HG03139 (cell line): ENCODE results near the gene MEIOB.
"Not testable (repeated sequence)": the region's sequence is repeated elsewhere in the genome, so short reads cannot be mapped to it uniquely, and the experiment has no call there.

Experiments
- ATAC-seq: cut with Tn5 transposase; IDR thresholded peaks from one replicate; pipeline ENCODE4 v1.9.1; 2021; ENCODE audit not compliant: unreplicated experiment

MEIOB gene

DNA sequence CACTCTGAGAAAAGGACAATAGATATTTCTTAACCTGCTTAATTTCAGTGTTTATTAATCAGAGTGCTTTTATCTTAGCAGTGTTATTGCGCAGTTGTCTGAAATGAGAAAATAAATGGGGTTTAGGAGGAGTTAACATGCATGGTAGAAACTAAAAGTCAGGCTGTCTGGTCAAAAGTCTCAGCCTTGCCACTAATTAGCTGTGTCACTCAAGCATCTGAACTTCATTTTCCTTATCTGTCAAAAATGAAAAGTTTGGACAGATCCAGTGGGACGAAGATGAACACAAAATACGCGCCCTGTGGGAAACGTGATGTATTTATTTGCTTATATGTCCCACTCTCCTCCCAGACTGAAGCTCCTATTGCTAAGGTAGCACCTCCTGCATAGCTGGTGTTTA, 6.3 kb upstream of the MEIOB start:
- ATAC-seq: no peak

DNA sequence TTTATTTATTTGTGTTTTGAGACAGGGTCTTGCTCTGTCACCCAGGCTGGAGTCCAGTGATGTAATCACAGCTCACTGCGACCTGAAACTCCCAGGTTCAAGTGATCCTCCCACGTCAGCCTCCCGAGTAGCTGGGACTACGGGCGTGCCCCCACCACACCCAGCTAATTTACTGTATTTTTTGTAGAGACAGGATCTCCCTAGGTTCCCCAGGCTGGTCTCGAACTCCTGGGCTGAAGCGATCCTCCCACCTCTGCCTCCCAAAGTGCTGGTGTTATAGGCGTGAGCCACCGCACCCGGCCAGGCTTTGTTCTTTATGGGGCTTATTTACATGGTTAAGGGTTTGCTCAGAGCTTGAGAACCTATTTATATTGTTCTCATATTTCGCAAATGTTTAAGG, 5.8 kb upstream of the MEIOB start:
- no peak for ATAC-seq

DNA sequence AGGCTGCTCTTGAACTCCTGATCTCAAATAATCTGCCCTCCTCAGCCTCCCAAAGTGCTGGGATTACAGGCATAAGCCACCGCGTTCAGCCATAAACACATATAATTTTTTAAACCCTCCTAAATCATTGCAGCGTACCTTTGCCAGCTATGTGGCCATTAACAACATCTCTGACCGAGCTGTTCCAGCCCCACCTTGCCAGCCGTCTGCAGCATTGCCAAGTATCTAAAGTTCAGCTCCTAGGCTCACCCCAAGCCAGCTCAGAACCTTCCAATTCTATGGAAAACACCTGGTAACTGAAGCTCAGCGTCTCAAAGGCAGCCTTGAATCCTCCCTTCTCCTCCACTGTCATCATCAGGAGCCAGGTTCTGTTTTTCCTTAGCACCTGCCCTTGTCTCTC, 5.1 kb upstream of the MEIOB start:
- ATAC-seq: no peak

DNA sequence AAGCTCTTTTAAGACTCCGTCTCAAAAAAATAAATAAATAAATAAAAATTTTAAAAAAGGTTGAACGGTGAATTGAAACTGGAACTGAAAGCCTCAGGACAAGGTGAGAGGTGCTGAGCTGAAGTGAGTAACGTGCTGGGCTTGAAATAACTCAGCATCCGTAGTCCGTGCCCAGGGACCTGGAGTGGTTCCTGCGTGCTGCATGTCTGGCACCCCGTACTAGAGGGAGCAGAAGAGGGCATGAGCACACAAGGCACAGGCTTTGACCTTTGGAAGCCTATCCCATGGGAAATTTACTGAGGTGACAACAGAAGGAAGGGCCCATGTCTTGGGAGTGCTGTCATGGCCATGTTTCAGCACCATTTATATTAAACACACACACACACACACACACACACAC, 4.5 kb upstream of the MEIOB start:
- no peak for ATAC-seq

DNA sequence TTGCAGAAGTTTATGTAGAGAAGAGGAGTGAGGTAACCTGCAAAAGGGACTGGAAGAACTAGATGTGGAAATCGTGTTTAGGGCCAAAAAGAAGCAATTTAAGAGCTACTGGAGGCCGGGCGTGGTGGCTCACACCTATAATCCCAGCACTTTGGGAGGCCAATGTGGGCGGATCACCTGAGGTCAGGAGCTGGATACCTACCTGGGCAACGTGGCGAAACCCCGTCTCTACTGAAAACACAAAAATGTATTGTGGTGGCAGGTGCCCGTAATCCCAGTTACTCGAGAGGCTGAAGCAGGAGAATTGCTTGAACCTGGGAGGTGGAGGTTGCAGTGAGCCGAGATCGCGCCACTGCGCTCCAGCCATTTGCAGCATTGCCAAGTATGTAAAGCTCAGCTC, 4.1 kb upstream of the MEIOB start:
- not testable (repeated sequence) for ATAC-seq

DNA sequence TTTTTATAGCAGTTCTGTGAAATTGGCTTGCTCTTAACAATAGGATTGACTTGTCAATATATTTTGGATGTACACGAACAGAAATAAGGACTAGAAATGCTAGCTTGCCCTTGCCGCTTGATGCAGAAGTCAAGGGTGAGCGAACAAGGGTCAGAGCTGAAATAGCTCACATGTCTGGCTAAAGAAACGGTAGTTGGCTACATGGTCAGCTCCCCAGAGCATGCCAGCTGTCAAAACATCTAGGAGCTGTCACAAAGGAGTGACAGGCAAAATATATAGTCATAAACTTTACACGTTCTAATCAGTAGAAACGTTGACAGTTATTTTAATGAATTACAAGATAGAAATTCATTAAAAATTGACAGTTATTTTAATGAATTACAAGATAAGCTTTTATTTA, 2.9 kb upstream of the MEIOB start:
- no peak for ATAC-seq

DNA sequence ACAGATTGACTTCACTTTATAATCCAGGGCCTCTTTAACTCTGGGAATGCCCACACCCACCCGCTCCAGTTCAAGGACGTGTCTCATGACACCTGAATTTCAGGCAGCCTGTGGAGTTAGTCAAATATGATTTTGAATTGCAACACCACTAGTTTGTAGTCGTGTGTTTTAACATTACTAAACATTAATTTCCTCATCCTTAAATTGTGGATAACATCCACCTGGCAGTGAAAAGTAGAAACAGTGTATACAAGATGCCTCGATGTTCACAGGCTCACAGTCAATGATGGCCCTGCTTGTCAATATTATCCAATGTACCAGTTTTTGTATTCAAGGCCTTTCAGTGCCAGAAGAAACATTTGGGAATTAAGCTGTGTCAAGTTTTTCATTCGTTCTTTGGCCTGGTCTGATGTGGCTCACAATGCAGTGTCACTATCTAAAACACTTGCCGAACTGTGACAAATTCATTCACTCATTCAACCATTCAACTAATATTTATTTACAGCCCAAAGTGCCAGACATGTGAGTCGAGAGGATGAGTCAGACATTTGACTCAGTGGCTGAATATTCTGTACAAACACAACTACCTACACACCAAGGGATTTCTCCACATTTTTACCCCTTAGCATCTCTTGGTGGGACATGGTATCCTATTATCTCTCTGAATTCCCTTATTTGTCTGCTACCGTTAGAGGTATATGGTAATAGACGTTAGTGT, 1.4 kb downstream of the MEIOB start:
- ATAC-seq: no peak

DNA sequence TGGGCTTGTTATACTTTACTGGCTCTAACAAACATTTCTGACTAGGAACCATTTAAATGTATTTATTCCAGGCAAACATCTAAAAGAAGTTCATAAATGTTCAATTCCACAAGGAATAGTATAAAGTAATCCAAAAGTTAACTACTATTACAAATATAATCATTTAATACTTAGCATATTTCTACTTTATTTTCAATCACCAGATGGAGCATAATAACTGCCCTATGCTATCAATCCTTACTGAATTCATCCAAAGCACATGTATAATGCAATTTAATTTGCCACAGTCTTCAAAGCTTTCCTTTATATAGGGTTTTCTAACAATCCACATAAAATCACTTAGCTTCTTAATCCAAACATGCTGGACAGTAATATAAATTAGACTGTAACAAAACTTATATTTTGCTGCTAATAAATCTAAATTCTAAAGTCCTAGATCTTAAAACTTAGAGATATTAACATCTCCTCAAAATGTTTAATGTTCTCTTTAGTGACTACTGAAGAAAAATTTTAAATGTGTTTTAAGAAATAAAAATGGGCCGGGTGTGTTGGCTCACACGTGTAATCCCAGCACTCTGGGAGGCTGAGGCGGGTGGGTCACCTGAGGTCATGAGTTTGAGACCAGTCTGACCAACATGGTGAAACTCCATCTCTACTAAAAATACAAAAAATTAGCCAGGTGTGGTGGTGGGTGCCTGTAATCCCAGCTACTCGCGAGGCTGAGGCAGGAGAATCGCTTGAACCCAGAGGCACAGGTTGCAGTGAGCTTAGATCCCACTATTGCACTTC, 5.9 kb downstream of the MEIOB start:
- no peak for ATAC-seq

DNA sequence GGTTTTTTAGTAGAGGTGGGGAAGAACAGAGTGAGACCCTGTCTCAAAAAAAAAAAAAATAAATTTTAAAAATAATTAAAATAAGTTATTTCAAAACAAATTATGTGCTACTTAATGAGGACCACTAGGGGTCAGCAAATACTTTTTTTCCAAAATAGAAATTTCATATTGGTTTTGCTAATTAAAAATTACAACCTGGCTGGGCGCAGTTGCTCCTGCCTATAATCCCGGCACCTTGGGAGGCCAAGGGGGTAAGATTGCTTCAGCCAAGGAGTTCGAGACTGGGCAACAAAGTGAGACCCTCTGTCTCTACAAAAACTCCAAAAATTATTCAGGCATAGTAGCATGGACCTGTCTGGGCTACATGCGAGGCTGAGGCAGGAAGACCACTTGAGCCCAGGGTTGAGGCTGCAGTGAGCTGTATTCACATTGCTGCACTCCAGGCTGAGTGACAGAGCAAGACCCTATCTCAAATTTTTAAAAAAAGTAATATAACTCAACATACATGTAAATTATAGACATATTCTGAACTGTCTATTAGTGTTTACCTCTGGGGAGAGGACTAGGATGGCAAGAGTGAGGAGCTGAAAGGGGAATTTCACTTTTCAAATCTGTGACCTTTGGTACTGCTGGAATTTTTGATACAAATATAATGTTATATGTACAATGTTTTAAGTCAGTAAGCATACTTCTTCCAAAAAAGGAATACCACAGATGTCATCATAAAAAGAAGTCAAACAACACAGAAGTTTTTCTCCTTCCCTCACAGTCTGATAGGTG, 8.1 kb downstream of the MEIOB start:
- ATAC-seq: no peak

DNA sequence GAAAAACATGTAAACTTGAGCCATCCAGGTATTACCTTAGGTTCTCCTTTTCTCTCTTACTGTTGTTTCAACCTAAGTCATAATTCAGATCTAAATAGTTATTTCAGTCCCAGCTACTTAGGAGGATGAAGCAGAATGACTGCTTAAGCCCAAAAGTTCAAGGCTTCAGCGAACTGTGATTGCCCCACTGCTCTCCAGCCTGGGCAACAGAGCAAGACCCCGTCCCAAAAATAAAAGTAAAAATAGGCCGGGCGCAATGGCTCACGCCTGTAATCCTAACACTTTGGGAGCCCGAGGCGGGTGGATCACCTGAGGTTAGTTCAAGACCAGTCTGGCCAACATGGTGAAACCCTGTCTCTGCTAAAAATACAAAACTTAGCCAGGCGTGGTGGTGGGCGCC, 9.6 kb downstream of the MEIOB start:
- no peak for ATAC-seq

DNA sequence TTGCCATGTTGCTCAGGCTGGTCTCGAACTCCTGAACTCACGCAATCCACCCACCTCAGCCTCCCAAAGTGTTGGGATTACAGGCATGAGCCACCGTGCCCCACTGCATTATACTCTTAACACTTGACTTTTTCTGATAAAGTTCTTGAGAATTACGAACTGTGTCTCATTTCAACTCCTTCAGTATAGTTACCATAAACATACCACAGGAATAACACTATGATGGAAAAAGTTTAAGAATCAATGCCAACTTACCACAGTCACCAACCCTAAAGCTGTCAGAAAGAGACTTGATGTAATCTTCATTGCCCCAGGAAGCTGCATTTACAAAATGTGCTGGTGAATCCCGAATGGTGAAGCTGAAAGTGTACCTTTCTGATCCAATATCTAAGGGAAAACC, 10.2 kb downstream of the MEIOB start:
- no peak for ATAC-seq

DNA sequence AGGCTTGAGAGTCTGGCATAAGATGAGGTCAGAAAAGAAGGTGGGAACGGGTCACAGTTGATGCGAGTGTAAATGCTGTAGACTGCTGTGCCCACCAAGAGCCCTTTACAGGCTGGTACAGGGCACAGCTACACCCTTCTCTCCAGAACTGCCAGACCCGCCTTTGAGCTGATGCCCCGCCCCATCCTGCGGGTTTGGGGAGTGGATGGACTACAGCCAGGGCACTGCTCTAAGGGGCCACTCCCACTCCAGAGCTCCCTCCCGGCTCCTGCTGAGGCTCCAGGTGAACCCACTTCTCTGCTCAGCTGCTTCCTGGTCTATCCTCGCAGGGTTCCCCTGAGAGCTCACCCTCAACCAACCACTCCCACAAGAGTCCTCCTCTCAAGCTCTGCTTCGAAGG, 12.3 kb downstream of the MEIOB start:
- no peak for ATAC-seq

DNA sequence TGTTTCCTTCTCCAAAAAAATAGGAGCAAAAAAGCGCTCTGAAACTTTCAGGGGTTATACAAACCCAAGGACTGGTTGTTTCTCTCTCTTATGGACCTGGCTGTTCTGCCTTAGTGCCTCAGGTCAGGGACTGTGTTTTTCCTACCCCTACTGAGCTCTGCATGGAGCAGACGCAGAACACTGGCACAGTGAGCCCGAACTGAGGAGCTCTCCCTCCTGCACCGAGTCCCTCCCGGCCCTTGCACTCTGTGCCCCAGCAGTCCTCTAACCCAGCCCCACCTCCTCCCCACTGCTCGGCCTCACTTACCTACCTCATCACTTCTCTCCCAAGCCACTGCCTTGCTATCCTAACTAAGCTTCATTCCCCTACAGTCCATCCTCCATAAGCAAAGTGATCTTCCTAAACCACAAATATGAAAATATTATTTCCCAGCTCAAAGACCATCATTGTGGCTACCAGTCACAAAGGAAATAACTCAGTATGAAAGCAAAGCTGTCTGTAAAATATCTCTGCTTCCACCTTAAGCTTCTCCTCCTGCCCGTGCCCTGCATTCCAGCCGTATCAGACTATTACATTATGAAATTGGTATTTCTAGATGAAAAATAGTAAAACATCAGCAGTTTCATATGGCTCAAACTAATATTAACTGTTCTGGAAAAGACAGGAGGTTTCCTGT, 13.6 kb downstream of the MEIOB start:
- ATAC-seq: no peak

DNA sequence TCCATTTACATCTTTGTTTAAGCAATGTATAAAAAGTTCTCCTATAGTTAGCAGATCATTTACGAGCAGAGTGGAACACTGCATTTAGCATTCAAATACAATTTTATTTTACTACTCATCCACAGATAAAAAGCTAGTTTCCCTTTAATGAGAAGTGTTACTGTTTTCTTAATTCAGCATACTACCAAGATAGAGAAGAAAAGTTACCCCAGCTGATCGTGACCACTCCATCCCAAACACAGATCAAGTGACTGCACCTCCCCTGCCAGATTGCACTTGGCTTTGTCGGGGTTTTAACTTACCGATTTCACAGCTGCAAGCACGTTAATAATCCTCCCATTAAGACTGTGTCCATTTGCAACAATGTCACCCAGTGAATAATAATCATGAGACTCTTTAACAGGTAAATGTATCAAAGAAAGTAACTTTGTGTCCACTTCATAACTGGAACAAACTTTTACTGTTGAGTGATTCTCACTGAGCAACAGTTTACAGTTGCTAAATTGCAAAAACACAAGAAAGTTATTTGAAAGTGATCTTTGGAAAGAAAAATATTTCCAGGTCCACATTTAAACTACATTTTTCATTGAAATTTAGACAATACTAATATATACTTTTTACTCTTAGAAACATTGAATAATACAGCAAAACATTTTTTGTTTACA, 14.4 kb downstream of the MEIOB start:
- no peak for ATAC-seq

DNA sequence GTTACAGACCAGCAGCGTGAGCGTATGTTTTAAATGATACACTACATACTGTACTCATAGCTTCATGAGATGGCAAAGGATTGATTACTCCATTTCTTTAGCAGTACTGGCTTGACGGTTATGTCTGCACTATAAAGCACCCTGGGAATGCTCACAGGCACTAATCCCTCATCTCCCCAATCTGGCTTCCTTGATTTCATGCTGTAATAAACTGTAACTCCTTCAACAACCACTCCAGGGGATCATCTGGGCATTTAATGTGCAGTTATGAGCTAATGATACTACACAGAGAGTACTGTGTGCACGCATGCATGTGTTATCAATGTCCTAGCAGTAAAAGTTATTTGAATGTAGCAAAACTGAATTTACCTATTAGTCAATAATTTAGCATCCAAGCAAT, 20.2 kb downstream of the MEIOB start:
- ATAC-seq: no peak

DNA sequence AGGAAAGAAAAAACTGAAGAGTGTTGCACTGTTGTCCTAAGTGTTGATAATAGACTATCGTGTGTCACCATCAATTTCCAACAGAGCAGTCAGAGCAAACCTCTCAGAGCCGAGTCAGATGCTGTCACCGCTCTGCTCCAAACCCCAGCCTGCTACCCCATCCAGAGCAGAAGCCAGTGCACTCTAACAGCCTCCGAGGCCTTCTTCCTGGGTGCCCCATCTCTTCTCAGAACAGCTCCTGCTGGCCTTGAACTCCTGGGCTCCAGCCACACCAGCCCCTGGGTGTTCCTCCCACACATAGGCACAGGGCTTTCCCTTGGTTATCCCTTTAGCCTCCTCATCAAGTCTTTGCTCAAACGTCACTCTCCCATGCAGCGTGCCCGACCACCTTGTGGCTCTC, 21.0 kb downstream of the MEIOB start:
- no peak for ATAC-seq

DNA sequence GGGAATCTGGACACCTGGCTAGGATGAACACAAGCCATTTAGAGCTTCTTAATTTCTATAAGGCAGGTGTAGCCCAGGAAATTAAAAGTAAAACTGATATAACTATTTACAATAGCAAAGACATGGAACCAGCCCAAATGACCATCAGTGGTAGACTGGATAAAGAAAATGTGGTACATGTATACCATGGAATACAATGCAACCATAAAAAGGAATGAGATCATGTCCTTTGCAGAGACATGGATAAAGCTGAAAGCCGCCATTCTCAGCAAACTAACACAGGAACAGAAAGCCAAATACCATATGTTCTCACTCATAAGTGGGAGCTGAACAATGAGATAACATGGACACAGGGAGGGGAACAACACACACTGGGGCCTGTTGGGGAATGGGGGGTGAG, 25.5 kb downstream of the MEIOB start:
- ATAC-seq: no peak

DNA sequence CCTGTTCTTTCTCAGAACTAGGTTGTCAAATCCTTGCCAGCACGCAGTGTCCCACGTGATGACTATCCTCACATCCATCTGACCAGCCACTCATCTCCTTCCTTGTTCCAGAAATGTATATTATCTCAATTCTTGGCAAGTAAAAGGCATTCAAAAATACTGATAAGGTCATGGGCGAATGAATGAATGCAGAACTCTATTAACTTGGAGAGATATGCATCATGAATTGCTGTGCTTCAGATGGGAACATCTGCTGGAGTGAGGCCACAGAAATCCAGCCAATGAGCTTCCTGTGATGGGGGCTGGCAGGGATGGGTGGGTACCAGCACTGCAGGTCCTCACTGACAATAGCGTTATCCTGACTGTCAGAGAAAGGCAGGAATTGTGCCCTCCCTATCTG, 26.0 kb downstream of the MEIOB start:
- ATAC-seq: no peak

DNA sequence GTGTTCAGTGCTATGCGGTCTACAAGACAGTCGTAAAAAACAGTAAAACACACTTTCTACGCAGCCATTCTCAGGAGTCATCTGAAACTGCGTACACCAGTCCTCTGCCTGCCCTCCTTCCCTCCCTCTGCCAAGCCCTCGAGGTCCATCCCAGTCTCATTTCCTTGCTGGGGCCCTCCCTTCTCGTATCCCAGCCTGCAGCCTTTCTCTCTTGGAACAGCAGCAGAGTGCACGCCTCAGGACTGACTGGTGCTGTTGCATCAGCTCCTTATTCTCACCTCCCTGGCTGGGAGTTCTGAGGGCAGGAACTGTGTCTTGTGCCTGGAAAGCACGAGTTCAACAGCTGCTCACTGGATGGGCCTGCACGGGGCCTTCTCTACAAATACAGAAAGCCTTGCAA, 32.4 kb downstream of the MEIOB start:
- ATAC-seq: no peak

DNA sequence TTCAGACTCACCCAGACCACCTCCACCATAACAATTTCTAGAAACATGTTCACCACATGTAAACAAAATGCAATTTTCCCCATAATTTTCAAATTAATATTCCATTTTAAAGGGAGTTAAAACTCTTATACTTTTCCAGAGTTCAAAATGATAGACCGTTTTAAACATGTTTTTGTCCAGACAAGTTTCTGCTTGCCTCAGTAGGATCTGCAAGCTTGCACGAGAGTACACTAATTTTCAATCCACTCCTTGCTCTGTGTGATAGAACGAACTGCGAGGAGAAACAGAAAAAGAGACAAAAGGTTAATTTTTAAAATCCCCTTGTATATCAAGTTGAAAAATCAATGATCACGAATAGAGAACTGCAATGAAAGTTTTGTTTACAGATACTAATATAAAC, 37.9 kb downstream of the MEIOB start:
- no peak for ATAC-seq
